A549 (cell line): ENCODE results near the gene KAT7. TPM values are rescaled to one million over a fixed set of nuclear protein-coding genes. Genes with fewer than 3 reads are reported as not detected.

Experiments used
- ATAC-seq, 2 experiments: fragments of 200-7000 bp in 1 of 2; fragments of >200 bp in 1 of 2; cut with Nextera tagmentation in 1 of 2; cut with Tn5 transposase in 1 of 2; 3 replicates each; pipeline versions ENCODE4 v1.8.0 to v1.9.1; 2018 to 2020; ENCODE audit warnings: mild to moderate bottlenecking in 1 of 2, moderate library complexity in 1 of 2
- CTCF ChIA-PET: fragments of 300-600 bp; sonication (Branson Sonifier 250); formaldehyde crosslinking; extraction: SDS; loops from one replicate; lab custom pipeline; 2021; ENCODE audit warnings: antibody characterized with exemption, inconsistent platforms; lab: Yijun Ruan, JAX
- POLR2A ChIA-PET: fragments of 350-600 bp; formaldehyde crosslinking; extraction: SDS; loops from one replicate; lab custom pipeline; 2021; ENCODE audit warnings: antibody characterized with exemption, inconsistent platforms; lab: Yijun Ruan, JAX
- DNase-seq, 2 experiments: peaks; one replicate each; pipeline versions ENCODE4 v3.0.0 to v3.0.0-alpha.2; 2011 to 2016; ENCODE audit warnings: low read depth in 1 of 2, low spot score in 1 of 2
- FAIRE-seq: peaks from 2 replicates; lab custom pipeline; 2011; peaks lifted over from hg19 to GRCh38; lab: Jason Lieb, UNC
- H3K27ac ChIP-seq, 2 experiments: fragments of >200 bp; sonication (Bioruptor Twin); formaldehyde crosslinking; 3 replicates each; pipeline ENCODE4 v1.5.1; 2016 to 2017
- H3K4me1 ChIP-seq: fragments of >200 bp; sonication (Bioruptor Twin); formaldehyde crosslinking; 3 replicates; pipeline ENCODE4 v1.6.1; 2016
- H3K4me2 ChIP-seq: fragments of >200 bp; sonication (Bioruptor Twin); formaldehyde crosslinking; 3 replicates; pipeline ENCODE4 v1.6.1; 2016
- H3K4me3 ChIP-seq: fragments of >200 bp; sonication (Bioruptor Twin); formaldehyde crosslinking; 3 replicates; pipeline ENCODE4 v1.5.1; 2016
- H3K9me3 ChIP-seq: fragments of >200 bp; sonication (Bioruptor Twin); formaldehyde crosslinking; 3 replicates; pipeline ENCODE4 v1.6.1; 2016
- FOXS1 ChIP-seq: fragments of 250-450 bp; sonication (Bioruptor Pico); IDR thresholded peaks from 2 replicates; pipeline ENCODE4 v1.5.0; 2020; ENCODE audit warnings: mild to moderate bottlenecking, moderate library complexity
- HOXA7 ChIP-seq: fragments of 250-450 bp; sonication (Bioruptor Pico); IDR thresholded peaks from 2 replicates; pipeline ENCODE4 v1.5.0; 2020; ENCODE audit warnings: mild to moderate bottlenecking, moderate library complexity
- HOXB5 ChIP-seq: fragments of 250-450 bp; sonication (Bioruptor Pico); IDR thresholded peaks from 2 replicates; pipeline ENCODE4 v1.5.0; 2020; ENCODE audit warnings: mild to moderate bottlenecking, moderate library complexity
- KDM5A ChIP-seq: fragments of 200-600 bp; sonication (generic); IDR thresholded peaks from 2 replicates; pipeline ENCODE4 v1.6.1; 2016; ENCODE audit warnings: antibody characterized with exemption, mild to moderate bottlenecking
- NPAS2 ChIP-seq: fragments of 250-450 bp; sonication (Bioruptor Pico); IDR thresholded peaks from 2 replicates; pipeline ENCODE4 v1.8.0; 2022; ENCODE audit warnings: mild to moderate bottlenecking, moderate library complexity, borderline replicate concordance
- SMC3 ChIP-seq: fragments of >200 bp; sonication (Bioruptor Twin); formaldehyde crosslinking; IDR thresholded peaks from 3 replicates; pipeline ENCODE4 v1.6.1; 2018; ENCODE audit warnings: inconsistent platforms
- ZFP36 ChIP-seq: fragments of 450-650 bp; IDR thresholded peaks from 2 replicates; pipeline ENCODE4 v1.6.1; 2014; ENCODE audit warnings: borderline replicate concordance; ENCODE audit not compliant: partially characterized antibody
- ZSCAN20 ChIP-seq: fragments of 250-450 bp; sonication (Bioruptor Pico); IDR thresholded peaks from 2 replicates; pipeline ENCODE4 v1.8.0; 2022; ENCODE audit warnings: mild to moderate bottlenecking, moderate library complexity
- WGBS: methylation state at CpG from one replicate; pipeline ENCODE4 v1.1.6; 2017; ENCODE audit errors: missing lambda C conversion rate; 5-methylcytosine and 5-hydroxymethylcytosine counted together
- polyA plus RNA-seq, 4 experiments: library from polyadenylated mRNA; depleted of rRNA in 3 of 4; stranded (reverse); fragments of >200 nt; fragmentation: RNase III in 1 of 4; extraction: RNeasy Plus Mini Kit Qiagen cat#74134 plus additional on column Dnase treatment in 1 of 4; gene quantifications; 2 replicates in 3 of 4; 3 replicates in 1 of 4; pipeline ENCODE4 v1.2.3, GENCODE V29; 2011 to 2017
- TF ChIP-seq, protein P1 (sequence below): fragments of 200-600 bp; sonication (generic); IDR thresholded peaks from 2 replicates; pipeline ENCODE4 v1.6.1; 2016; ENCODE audit warnings: antibody characterized with exemption, mild to moderate bottlenecking, moderate library complexity
- TF ChIP-seq, protein P2 (sequence below): fragments of 250-450 bp; sonication (Bioruptor Pico); IDR thresholded peaks from 2 replicates; pipeline ENCODE4 v1.5.0; 2021; ENCODE audit warnings: mild to moderate bottlenecking, moderate library complexity, borderline replicate concordance
- TF ChIP-seq, protein P3 (sequence below): IDR thresholded peaks from 2 replicates; pipeline ENCODE4 v1.6.1; 2012; ENCODE audit warnings: low read depth, borderline replicate concordance
- TF ChIP-seq, protein P4 (sequence below): fragments of >200 bp; sonication (Bioruptor Twin); formaldehyde crosslinking; IDR thresholded peaks from 2 replicates; pipeline ENCODE4 v1.6.1; 2016
- TF ChIP-seq, protein P5 (sequence below): fragments of 250-450 bp; sonication (Bioruptor Pico); IDR thresholded peaks from 2 replicates; pipeline ENCODE4 v1.5.0; 2020; ENCODE audit warnings: low read depth, mild to moderate bottlenecking, moderate library complexity
- TF ChIP-seq, protein P6 (sequence below): fragments of 450-650 bp; IDR thresholded peaks from 2 replicates; pipeline ENCODE4 v1.6.1; 2014; ENCODE audit warnings: antibody characterized with exemption

The KAT7 gene
- polyA plus RNA-seq, 2 of the 4 experiments (the other 2 are of a cell fraction): 33.2 to 48.7 TPM

DNA sequence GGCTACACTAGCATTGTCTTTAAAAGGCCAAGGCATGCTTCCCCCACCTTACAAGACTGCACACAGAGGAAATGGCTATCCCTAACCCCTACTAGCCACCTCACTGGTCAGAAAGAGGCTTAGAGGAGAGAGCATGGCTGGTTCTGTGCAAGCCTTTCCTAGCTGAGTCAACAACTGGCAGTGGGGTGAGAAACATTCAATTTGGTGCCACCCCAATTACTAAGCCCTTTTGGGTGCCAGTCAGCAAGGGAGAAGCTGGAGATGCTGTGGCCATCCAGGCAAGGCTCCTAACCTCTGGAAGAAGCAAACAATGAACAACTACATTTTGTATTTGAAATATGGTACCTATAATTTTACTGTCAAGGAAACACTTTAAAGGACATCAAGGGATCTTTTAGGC is 4.7 kb upstream of the KAT7 start:
- Histone ChIP-seq H3K4me3 (no peak overlapping the region), H3K9me3 (no peaks in the 10 kb centered on the region)
- no peak for TF ChIP-seq ZSCAN20 (CRISPR knock-in tag)
- TF ChIP-seq, protein P1, sequence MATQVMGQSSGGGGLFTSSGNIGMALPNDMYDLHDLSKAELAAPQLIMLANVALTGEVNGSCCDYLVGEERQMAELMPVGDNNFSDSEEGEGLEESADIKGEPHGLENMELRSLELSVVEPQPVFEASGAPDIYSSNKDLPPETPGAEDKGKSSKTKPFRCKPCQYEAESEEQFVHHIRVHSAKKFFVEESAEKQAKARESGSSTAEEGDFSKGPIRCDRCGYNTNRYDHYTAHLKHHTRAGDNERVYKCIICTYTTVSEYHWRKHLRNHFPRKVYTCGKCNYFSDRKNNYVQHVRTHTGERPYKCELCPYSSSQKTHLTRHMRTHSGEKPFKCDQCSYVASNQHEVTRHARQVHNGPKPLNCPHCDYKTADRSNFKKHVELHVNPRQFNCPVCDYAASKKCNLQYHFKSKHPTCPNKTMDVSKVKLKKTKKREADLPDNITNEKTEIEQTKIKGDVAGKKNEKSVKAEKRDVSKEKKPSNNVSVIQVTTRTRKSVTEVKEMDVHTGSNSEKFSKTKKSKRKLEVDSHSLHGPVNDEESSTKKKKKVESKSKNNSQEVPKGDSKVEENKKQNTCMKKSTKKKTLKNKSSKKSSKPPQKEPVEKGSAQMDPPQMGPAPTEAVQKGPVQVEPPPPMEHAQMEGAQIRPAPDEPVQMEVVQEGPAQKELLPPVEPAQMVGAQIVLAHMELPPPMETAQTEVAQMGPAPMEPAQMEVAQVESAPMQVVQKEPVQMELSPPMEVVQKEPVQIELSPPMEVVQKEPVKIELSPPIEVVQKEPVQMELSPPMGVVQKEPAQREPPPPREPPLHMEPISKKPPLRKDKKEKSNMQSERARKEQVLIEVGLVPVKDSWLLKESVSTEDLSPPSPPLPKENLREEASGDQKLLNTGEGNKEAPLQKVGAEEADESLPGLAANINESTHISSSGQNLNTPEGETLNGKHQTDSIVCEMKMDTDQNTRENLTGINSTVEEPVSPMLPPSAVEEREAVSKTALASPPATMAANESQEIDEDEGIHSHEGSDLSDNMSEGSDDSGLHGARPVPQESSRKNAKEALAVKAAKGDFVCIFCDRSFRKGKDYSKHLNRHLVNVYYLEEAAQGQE: no peak
- no peak for TF ChIP-seq HOXA7 (CRISPR knock-in tag)
- no peak for TF ChIP-seq SMC3
- TF ChIP-seq HOXB5: no peak
- TF ChIP-seq, protein P2, sequence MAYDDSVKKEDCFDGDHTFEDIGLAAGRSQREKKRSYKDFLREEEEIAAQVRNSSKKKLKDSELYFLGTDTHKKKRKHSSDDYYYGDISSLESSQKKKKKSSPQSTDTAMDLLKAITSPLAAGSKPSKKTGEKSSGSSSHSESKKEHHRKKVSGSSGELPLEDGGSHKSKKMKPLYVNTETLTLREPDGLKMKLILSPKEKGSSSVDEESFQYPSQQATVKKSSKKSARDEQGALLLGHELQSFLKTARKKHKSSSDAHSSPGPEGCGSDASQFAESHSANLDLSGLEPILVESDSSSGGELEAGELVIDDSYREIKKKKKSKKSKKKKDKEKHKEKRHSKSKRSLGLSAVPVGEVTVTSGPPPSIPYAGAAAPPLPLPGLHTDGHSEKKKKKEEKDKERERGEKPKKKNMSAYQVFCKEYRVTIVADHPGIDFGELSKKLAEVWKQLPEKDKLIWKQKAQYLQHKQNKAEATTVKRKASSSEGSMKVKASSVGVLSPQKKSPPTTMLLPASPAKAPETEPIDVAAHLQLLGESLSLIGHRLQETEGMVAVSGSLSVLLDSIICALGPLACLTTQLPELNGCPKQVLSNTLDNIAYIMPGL (CRISPR knock-in tag): no peak
- TF ChIP-seq KDM5A: no peak
- no peak for TF ChIP-seq ZFP36
- no peak for TF ChIP-seq FOXS1
- TF ChIP-seq, protein P3, sequence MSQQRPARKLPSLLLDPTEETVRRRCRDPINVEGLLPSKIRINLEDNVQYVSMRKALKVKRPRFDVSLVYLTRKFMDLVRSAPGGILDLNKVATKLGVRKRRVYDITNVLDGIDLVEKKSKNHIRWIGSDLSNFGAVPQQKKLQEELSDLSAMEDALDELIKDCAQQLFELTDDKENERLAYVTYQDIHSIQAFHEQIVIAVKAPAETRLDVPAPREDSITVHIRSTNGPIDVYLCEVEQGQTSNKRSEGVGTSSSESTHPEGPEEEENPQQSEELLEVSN: no peak
- TF ChIP-seq, all 56 proteins: peak for 0
- ATAC-seq (no peak), FAIRE-seq (no peak), DNase-seq (no peak)
- no peak overlapping the region for H3K27ac ChIP-seq
- ChIA-PET POLR2A (no interaction called here), CTCF (interaction anchor here (1.0 to 1.9 kb wide), 6 partner anchors 17 to 311 kb away, joined by 3 to 7 read pairs (median 4); partner anchors contain the start of gene SLC35B1)
- no peak overlapping the region for H3K4me2 ChIP-seq
- H3K4me1 ChIP-seq: no peaks in the 10 kb centered on the region

DNA sequence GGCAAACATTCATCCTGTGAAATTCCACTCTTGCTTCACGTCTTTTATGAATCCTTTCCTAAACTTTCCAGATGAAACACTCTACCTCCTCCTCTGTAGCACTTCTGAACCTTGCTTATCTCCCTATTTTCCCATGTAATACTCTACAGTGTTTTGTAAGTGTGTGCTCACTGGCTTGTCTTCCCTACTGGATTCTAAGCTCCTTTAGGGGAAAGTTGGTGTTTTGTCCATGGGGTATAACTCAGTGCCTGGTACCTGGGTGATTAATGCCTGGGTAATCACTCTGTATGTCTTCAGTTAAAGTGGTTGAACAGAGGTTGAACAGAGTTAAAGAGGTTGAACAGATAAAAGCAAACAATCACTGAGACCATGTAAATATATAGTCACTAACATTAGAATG is 3.8 kb upstream of the KAT7 start:
- TF ChIP-seq, protein P4, sequence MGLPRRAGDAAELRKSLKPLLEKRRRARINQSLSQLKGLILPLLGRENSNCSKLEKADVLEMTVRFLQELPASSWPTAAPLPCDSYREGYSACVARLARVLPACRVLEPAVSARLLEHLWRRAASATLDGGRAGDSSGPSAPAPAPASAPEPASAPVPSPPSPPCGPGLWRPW: no peak
- TF ChIP-seq FOXS1 (no peak), NPAS2 (CRISPR knock-in tag) (no peak)
- TF ChIP-seq, protein P5, sequence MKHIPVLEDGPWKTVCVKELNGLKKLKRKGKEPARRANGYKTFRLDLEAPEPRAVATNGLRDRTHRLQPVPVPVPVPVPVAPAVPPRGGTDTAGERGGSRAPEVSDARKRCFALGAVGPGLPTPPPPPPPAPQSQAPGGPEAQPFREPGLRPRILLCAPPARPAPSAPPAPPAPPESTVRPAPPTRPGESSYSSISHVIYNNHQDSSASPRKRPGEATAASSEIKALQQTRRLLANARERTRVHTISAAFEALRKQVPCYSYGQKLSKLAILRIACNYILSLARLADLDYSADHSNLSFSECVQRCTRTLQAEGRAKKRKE (CRISPR knock-in tag): no peak
- TF ChIP-seq, protein P6, sequence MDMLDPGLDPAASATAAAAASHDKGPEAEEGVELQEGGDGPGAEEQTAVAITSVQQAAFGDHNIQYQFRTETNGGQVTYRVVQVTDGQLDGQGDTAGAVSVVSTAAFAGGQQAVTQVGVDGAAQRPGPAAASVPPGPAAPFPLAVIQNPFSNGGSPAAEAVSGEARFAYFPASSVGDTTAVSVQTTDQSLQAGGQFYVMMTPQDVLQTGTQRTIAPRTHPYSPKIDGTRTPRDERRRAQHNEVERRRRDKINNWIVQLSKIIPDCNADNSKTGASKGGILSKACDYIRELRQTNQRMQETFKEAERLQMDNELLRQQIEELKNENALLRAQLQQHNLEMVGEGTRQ: no peak
- POLR2A ChIA-PET: no interaction called here

More for the DNA sequence above, 3.8 kb upstream of the KAT7 start:
- Histone ChIP-seq H3K4me3 (no peak overlapping the region), H3K4me1 (peaks cover 3% of the 10 kb centered on the region), H3K4me2 (no peak overlapping the region), H3K27ac (no peak overlapping the region), H3K9me3 (no peaks in the 10 kb centered on the region)
- 5% methylated on average over 1 of the region's 1 CpG for WGBS
- CTCF ChIA-PET: interaction anchor here (0.8 to 2.1 kb wide), 5 partner anchors 8 to 310 kb away, joined by 3 to 7 read pairs (median 5); no protein-coding TSS in a partner anchor
- ATAC-seq (no peak), DNase-seq (no peak), FAIRE-seq (no peak)
